Heart right ventricle (tissue), 16 donors: ENCODE data around the gene CCDC178. TPM values are rescaled to one million over a fixed set of nuclear protein-coding genes. Genes with fewer than 3 reads are reported as not detected.

Experiments
- ATAC-seq, 8 donors: fragments of 200-7000 bp; cut with Tn5 transposase; one replicate each; pipeline ENCODE4 v1.9.1; 2020; ENCODE audit warnings: mild to moderate bottlenecking in 8 of 8, moderate library complexity in 8 of 8, moderate number of reproducible peaks in 1 of 8
- DNase-seq, 2 donors: peaks; one replicate each; pipeline ENCODE4 v3.0.0-alpha.2; 2020
- H3K27ac ChIP-seq, 10 donors: fragments of 200-600 bp; sonication (generic) in 2 of 10; one replicate each; pipeline versions ENCODE4 v1.5.0 to v1.8.0; 2020 to 2022; ENCODE audit warnings: mild to moderate bottlenecking in 3 of 10
- H3K27me3 ChIP-seq, 7 donors: fragments of 200-600 bp; one replicate each; pipeline ENCODE4 v1.8.0; 2021 to 2022; ENCODE audit warnings: mild to moderate bottlenecking in 2 of 7
- H3K36me3 ChIP-seq, 9 donors: fragments of 200-600 bp; sonication (generic) in 1 of 9; one replicate each; pipeline versions ENCODE4 v1.5.0 to v1.8.0; 2020 to 2022; ENCODE audit warnings: mild to moderate bottlenecking in 2 of 9
- H3K4me1 ChIP-seq, 9 donors: fragments of 200-600 bp; sonication (generic) in 1 of 9; one replicate each; pipeline versions ENCODE4 v1.5.0 to v1.8.0; 2020 to 2022; ENCODE audit warnings: mild to moderate bottlenecking in 4 of 9
- H3K4me3 ChIP-seq, 10 donors: fragments of 200-600 bp; sonication (generic) in 2 of 10; one replicate each; pipeline versions ENCODE4 v1.5.0 to v1.8.0; 2020 to 2022; ENCODE audit warnings: mild to moderate bottlenecking in 7 of 10, moderate library complexity in 2 of 10
- H3K9me3 ChIP-seq, 11 donors: fragments of 200-600 bp in 10 of 11; sonication (generic) in 2 of 11; one replicate each; pipeline versions ENCODE4 v1.5.0 to v1.8.0; 2013 to 2022; ENCODE audit warnings: mild to moderate bottlenecking in 2 of 11, control low read depth in 1 of 11, moderate library complexity in 1 of 11
- WGBS, 2 donors: extraction: QIAGEN DNeasy Blood & Tissue Kit; methylation state at CpG; one replicate each; pipeline ENCODE4 v1.1.7; 2013; ENCODE audit warnings: inconsistent platforms in 1 of 2; 5-methylcytosine and 5-hydroxymethylcytosine counted together
- intact Hi-C, 10 donors: fragments of 100-400 bp; cut with DNase I; formaldehyde crosslinking; loops; one replicate each; pipeline versions ENCODE4 v1.11.1 to v1.14.2; 2022
- polyA plus RNA-seq, 2 donors: library from polyadenylated mRNA; stranded (reverse); fragments of 200-250 nt; gene quantifications; one replicate each; pipeline ENCODE4 v1.2.3, GENCODE V29; 2013
- total RNA-seq, 10 donors: library from RNA; stranded (reverse); fragmentation: NEBNext Ultra II Directional in 3 of 10; extraction: Animal tissue kit (Norgen Biotek cat#: 25700) in 3 of 10; gene quantifications; one replicate each; pipeline versions ENCODE4 v1.2.1 to v1.2.4, GENCODE V29; 2021 to 2023
- TF ChIP-seq, protein P1 (sequence below), 9 donors: fragments of 200-600 bp; sonication (generic) in 2 of 9; IDR thresholded peaks; one replicate each; pipeline versions ENCODE4 v1.5.0 to v1.8.0; 2021 to 2022; ENCODE audit warnings: antibody characterized with exemption in 9 of 9, mild to moderate bottlenecking in 5 of 9, moderate library complexity in 1 of 9
- donor health status: Arrhythmogenic right ventricular cardiomyopathy.
- donor health status: ischemic (EF 13 %, LVEDD 7.1; RV severe dilation, severe dysfunction).
- donor health status: healthy with polysubstance abuse.
- donor health status: DM: no; HTN: yes; CAD: no.
- donor health status: DM: no; HTN: no; CAD: no.
- donor health status: ischemic (EF 25% LVEDD 6.9; RV normal size, moderate dysfunction).
- donor health status: ischemic (EF 25% LVEDD 5.7; RV mildly dilated, moderate dysfunction).
- donor health status: healthy.
- donor health status: DM: yes; HTN: yes; CAD: no.
- donor health status: Ischemic cardiomyopathy.
- donor health status: ischemic (EF 35%, LVEDD 5.7; RV mildly dilated, moderate dysfunction).
- donor health status: nonischemic (EF 11% LVEDD 7.7; RV severe dilation, severe dysfunction).
- donor health status: DM: yes; HTN: yes; CAD: no.
- donor health status: PGD.
- donor health status: ischemic (EF 29% LVEDD 5.4; RV normal size, mild dysfunction).
- donor health status: nonischemic (EF 23%, LVEDD 6.1; RV moderate dilation, normal function).

The CCDC178 gene
- total and polyA plus RNA-seq, 12 donors, result 0.28 to 1.5 (median 0.43) TPM; not detected in 6

DNA sequence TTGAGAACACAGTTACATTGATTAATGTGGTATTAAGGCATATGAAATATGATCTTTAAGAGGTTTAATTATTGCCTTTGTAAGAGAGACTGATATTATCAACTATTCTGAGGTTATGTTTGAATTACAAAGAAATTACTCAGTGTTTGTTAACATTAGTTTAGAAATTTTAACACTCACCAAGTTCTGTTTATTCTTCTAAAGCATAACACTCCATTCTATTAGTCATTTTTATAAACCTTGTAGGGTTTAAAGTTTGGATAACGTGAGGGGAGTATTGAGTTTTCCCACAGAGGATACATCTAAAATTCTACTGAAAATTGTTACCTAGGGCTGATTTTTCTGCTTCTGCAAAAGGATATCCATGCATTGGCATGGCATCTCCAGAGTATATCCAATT, 7.7 kb downstream of the CCDC178 start:
- 82 to 90% methylated on average over 1 of the region's 1 CpG for WGBS, 2 donors
- H3K9me3 ChIP-seq, result no peaks in the 10 kb centered on the region
- intact Hi-C loops, result no loop called here

DNA sequence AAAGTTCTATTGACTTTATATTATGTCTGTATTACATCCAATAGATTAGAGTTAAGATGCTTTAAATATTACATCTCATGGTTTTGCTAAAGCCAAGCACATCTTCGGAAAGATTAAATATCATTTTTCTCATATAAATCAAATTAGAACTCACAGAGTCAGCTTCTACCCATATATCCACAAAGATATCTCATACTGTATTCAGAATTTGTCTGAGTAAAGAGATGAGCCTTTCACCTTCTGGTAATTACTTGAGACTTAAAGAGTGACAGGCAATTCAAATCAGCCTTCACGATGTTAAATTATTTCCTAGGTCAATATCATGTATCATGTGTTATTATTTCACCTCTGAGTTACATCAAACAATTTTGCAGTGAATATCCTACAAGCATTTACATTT, 13.0 kb downstream of the CCDC178 start:
- 80 to 87% methylated on average over 2 of the region's 2 CpGs for WGBS, 2 donors
- H3K9me3 ChIP-seq, result no peaks in the 10 kb centered on the region
- H3K4me3 ChIP-seq, result no peak overlapping the region
- H3K4me1 ChIP-seq, result no peaks in the 10 kb centered on the region
- DNase-seq (no peak), ATAC-seq (no peak)
- H3K27ac ChIP-seq, result no peak overlapping the region
- H3K27me3 ChIP-seq, result peaks cover 0 to 4% (median 0%) of the 10 kb centered on the region in 7 donors
- TF ChIP-seq, protein P1, sequence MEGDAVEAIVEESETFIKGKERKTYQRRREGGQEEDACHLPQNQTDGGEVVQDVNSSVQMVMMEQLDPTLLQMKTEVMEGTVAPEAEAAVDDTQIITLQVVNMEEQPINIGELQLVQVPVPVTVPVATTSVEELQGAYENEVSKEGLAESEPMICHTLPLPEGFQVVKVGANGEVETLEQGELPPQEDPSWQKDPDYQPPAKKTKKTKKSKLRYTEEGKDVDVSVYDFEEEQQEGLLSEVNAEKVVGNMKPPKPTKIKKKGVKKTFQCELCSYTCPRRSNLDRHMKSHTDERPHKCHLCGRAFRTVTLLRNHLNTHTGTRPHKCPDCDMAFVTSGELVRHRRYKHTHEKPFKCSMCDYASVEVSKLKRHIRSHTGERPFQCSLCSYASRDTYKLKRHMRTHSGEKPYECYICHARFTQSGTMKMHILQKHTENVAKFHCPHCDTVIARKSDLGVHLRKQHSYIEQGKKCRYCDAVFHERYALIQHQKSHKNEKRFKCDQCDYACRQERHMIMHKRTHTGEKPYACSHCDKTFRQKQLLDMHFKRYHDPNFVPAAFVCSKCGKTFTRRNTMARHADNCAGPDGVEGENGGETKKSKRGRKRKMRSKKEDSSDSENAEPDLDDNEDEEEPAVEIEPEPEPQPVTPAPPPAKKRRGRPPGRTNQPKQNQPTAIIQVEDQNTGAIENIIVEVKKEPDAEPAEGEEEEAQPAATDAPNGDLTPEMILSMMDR (IDR thresholded peaks at IDR 0.05), result no peak
- H3K36me3 ChIP-seq, result no peaks in the 10 kb centered on the region
- intact Hi-C loops, result no loop called here

More for the DNA sequence above, 7.7 kb downstream of the CCDC178 start:
- Histone ChIP-seq H3K27ac (no peak overlapping the region), H3K4me3 (no peak overlapping the region), H3K27me3 (peaks cover 0 to 9% (median 0%) of the 10 kb centered on the region in 7 donors), H3K4me1 (no peaks in the 10 kb centered on the region), H3K36me3 (no peaks in the 10 kb centered on the region)
- TF ChIP-seq, protein P1 (IDR thresholded peaks at IDR 0.05), result no peak
- DNase-seq (no peak), ATAC-seq (no peak)

DNA sequence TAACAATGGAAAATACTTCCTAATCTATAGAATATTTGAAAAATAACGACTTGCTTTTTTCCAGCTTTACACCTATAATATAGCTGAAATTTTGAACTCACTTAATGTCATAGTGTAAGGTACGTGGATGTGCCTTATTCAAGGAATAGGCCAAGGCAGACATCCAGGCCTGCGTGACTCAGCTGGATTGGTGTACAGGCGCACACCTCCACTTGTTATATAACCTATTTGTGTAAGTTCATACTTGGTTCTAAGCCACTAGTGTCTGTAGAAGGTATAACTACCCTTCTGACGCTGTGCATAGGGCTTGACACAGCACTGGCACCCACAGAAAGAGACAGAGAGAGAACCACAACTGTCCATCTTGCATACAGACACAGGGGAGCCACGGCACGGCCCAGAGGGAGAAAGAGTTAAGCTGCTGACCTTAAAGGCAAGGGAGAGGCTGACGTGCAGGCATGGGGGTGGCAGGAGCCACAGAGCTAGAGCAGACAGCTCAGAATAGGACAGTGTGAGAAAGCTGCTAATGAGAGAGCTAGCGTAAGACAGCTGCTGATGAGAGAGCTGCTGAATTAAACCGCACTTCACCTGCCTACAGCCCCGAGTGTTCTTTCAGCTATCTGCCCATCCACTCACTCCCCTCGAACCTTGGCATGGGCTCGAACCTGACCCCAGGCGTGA, 16.1 kb downstream of the CCDC178 start:
- Histone ChIP-seq H3K27me3 (peaks cover 0 to 4% (median 0%) of the 10 kb centered on the region in 7 donors), H3K9me3 (peaks cover 0 to 3% (median 0%) of the 10 kb centered on the region in 11 donors), H3K36me3 (no peaks in the 10 kb centered on the region), H3K4me1 (no peaks in the 10 kb centered on the region), H3K4me3 (no peak overlapping the region), H3K27ac (no peak overlapping the region)
- DNase-seq (no peak), ATAC-seq (no peak)
- WGBS, 2 donors, result 68% methylated on average over 14 of the region's 14 CpGs
- intact Hi-C loops, result no loop called here
- TF ChIP-seq, protein P1 (IDR thresholded peaks at IDR 0.05), result no peak

DNA sequence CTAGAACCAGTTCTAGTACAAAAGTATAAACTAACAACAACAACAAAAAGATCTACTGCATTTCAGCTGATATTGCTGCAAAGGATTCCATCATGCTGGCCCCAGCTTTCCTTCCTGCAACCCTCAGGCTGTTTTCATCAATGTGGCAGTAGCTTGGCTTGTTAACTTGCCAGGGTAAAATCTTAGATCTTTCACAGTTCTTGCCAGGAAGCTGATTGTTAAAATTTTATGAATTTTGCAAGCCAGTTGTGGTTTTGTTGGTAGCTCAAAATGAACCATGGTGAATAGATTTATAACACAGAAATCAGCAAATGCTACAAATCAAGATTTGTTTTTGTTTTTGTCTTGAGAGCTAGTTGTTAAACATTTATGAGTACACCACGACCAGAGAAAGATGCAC, 19.3 kb downstream of the CCDC178 start:
- H3K27ac ChIP-seq, result no peak overlapping the region
- TF ChIP-seq, protein P1 (IDR thresholded peaks at IDR 0.05), result no peak
- intact Hi-C loops, result no loop called here
- no peaks in the 10 kb centered on the region for H3K27me3 ChIP-seq
- WGBS, 2 donors, result 42 to 61% methylated on average over 1 of the region's 1 CpG
- H3K4me1 ChIP-seq, result no peaks in the 10 kb centered on the region
- H3K9me3 ChIP-seq, result peaks cover 0 to 17% (median 0%) of the 10 kb centered on the region in 11 donors
- no peak for ATAC-seq
- H3K36me3 ChIP-seq, result no peaks in the 10 kb centered on the region
- no peak overlapping the region for H3K4me3 ChIP-seq
- no peak for DNase-seq
